Heart left ventricle (tissue), 13 donors: Measurements from ENCODE around the gene ENPP3.

Experiments
- POLR2A ChIP-seq, 2 donors: fragments of 450-650 bp; IDR thresholded peaks; one replicate each; pipeline ENCODE4 v1.6.1; 2017; ENCODE audit warnings: antibody characterized with exemption in 2 of 2, mild to moderate bottlenecking in 2 of 2, moderate library complexity in 2 of 2
- TF ChIP-seq, protein P1 (sequence below), 12 donors: fragments of 200-600 bp; sonication (generic) in 4 of 12; IDR thresholded peaks; one replicate each; pipeline versions ENCODE4 v1.5.0 to v1.8.0; 2018 to 2022; ENCODE audit warnings: antibody characterized with exemption in 12 of 12, mild to moderate bottlenecking in 5 of 12
- donor health status: ischemic (EF 13 %, LVEDD 7.1; RV severe dilation, severe dysfunction).
- donor health status: DM: no; HTN: yes; CAD: no.
- donor health status: DM: no; HTN: no; CAD: no.
- donor health status: ischemic (EF 25% LVEDD 6.9; RV normal size, moderate dysfunction).
- donor health status: ischemic (EF 25% LVEDD 5.7; RV mildly dilated, moderate dysfunction).
- donor health status: ischemic (EF 35%, LVEDD 5.7; RV mildly dilated, moderate dysfunction).
- donor health status: nonischemic (EF 11% LVEDD 7.7; RV severe dilation, severe dysfunction).
- donor health status: DM: yes; HTN: yes; CAD: no.
- donor health status: PGD.
- donor health status: ischemic (EF 29% LVEDD 5.4; RV normal size, mild dysfunction).
- donor health status: nonischemic (EF 23%, LVEDD 6.1; RV moderate dilation, normal function).

GRCh38 chr6:131678442-131678841 is 41.3 kb downstream of the ENPP3 start:
- no peak for TF ChIP-seq POLR2A (IDR thresholded peaks at IDR 0.05)
- TF ChIP-seq, protein P1, sequence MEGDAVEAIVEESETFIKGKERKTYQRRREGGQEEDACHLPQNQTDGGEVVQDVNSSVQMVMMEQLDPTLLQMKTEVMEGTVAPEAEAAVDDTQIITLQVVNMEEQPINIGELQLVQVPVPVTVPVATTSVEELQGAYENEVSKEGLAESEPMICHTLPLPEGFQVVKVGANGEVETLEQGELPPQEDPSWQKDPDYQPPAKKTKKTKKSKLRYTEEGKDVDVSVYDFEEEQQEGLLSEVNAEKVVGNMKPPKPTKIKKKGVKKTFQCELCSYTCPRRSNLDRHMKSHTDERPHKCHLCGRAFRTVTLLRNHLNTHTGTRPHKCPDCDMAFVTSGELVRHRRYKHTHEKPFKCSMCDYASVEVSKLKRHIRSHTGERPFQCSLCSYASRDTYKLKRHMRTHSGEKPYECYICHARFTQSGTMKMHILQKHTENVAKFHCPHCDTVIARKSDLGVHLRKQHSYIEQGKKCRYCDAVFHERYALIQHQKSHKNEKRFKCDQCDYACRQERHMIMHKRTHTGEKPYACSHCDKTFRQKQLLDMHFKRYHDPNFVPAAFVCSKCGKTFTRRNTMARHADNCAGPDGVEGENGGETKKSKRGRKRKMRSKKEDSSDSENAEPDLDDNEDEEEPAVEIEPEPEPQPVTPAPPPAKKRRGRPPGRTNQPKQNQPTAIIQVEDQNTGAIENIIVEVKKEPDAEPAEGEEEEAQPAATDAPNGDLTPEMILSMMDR (IDR thresholded peaks at IDR 0.05), result no peak
